Endothelial cell of umbilical vein (primary cell): ENCODE data around the gene CNTNAP2. TPM values are rescaled to one million over a fixed set of nuclear protein-coding genes. Genes with fewer than 3 reads are reported as not detected.

Source experiments
- BruUV-seq: library from RNA; stranded (reverse); fragments of 400-500 nt; replicated peaks from 2 replicates; lab custom pipeline; 2021; lab: Mats Ljungman, UMichigan
- CTCF ChIA-PET: fragments of 300-600, 350-600 bp; sonication (Branson Sonifier 250); formaldehyde crosslinking; loops from one replicate; lab custom pipeline; 2021; ENCODE audit warnings: antibody characterized with exemption, inconsistent platforms; lab: Charles Lee
- POLR2A ChIA-PET: fragments of 300-600, 350-600 bp; sonication (Branson Sonifier 250); formaldehyde crosslinking; loops from one replicate; lab custom pipeline; 2021; ENCODE audit warnings: antibody characterized with exemption, inconsistent platforms; lab: Charles Lee
- DNase-seq: peaks from one replicate; pipeline ENCODE4 v3.0.0-alpha.2; 2011; ENCODE audit warnings: low read depth, low spot score
- FAIRE-seq: peaks from 2 replicates; lab custom pipeline; 2011; peaks lifted over from hg19 to GRCh38; lab: Jason Lieb, UNC
- H2AFZ ChIP-seq: 2 replicates; pipeline ENCODE4 v1.6.0; 2012; ENCODE audit warnings: low read depth, low read length, control low read depth, inconsistent platforms
- H3K27ac ChIP-seq: 2 replicates; pipeline ENCODE4 v1.5.1; 2011; ENCODE audit warnings: low read depth, mild to moderate bottlenecking, control low read depth, low read length, moderate library complexity; ENCODE audit not compliant: insufficient read depth
- H3K27me3 ChIP-seq, 2 experiments: 2 replicates each; pipeline versions ENCODE4 v1.6.0 to v1.6.1; 2011; ENCODE audit warnings: low read length in 2 of 2, mixed read lengths in 1 of 2; ENCODE audit not compliant: control insufficient read depth in 2 of 2, insufficient read depth in 2 of 2
- H3K36me3 ChIP-seq, 2 experiments: 2 replicates in 1 of 2; 3 replicates in 1 of 2; pipeline ENCODE4 v1.5.1; 2011; ENCODE audit warnings: low read length in 2 of 2, mild to moderate bottlenecking in 1 of 2, moderate library complexity in 1 of 2; ENCODE audit not compliant: control insufficient read depth in 2 of 2, insufficient read depth in 2 of 2; ENCODE audit errors: extremely low read depth in 1 of 2
- H3K4me1 ChIP-seq: 3 replicates; pipeline ENCODE4 v1.5.1; 2011; ENCODE audit warnings: mild to moderate bottlenecking, low read length; ENCODE audit not compliant: control insufficient read depth, insufficient read depth; ENCODE audit errors: extremely low read depth
- H3K4me2 ChIP-seq: 2 replicates; pipeline ENCODE4 v1.6.1; 2011; ENCODE audit warnings: low read length, control low read depth, mixed read lengths; ENCODE audit not compliant: insufficient read depth
- H3K4me3 ChIP-seq, 3 experiments: fragments of 200-600 bp in 1 of 3; sonication (generic), shearing (Covaris generic) in 1 of 3; replicated peaks in 1 of 3; 2 replicates each; pipeline ENCODE4 v1.5.1; 2011 to 2016; ENCODE audit warnings: control low read depth in 3 of 3, low read length in 3 of 3, mild to moderate bottlenecking in 2 of 3, inconsistent platforms in 1 of 3, low read depth in 1 of 3, moderate library complexity in 1 of 3; ENCODE audit not compliant: insufficient read depth in 1 of 3
- H3K79me2 ChIP-seq: 2 replicates; pipeline ENCODE4 v1.6.0; 2012; ENCODE audit warnings: low read length, inconsistent platforms; ENCODE audit not compliant: control insufficient read depth, insufficient read depth
- H3K9ac ChIP-seq: replicated peaks from 2 replicates; pipeline ENCODE3; 2011; ENCODE audit warnings: low read length, control low read depth; ENCODE audit not compliant: insufficient read depth; ENCODE audit errors: extremely low read depth
- H3K9me1 ChIP-seq: replicated peaks from 3 replicates; pipeline ENCODE4 v1.6.0; 2011; ENCODE audit warnings: mild to moderate bottlenecking, low read length; ENCODE audit not compliant: control insufficient read depth, insufficient read depth; ENCODE audit errors: extremely low read depth
- H3K9me3 ChIP-seq: replicated peaks from 2 replicates; pipeline ENCODE4 v1.5.1; 2012; ENCODE audit warnings: low read length, inconsistent platforms; ENCODE audit not compliant: control insufficient read depth, insufficient read depth
- H4K20me1 ChIP-seq: replicated peaks from 2 replicates; pipeline ENCODE3; 2011; ENCODE audit warnings: mild to moderate bottlenecking, low read length; ENCODE audit not compliant: control insufficient read depth, insufficient read depth; ENCODE audit errors: extremely low read depth
- CTCF ChIP-seq, 2 donors: IDR thresholded peaks; 1 replicate in 1 of 2; 2 replicates in 1 of 2; pipeline ENCODE4 v1.5.1; 2011; ENCODE audit warnings: low read length in 2 of 2, mild to moderate bottlenecking in 2 of 2, moderate library complexity in 2 of 2, control low read depth in 1 of 2, inconsistent platforms in 1 of 2, low read depth in 1 of 2; ENCODE audit not compliant: insufficient read depth in 1 of 2; ENCODE audit errors: extremely low read depth in 1 of 2
- EZH2 ChIP-seq: IDR thresholded peaks from 2 replicates; pipeline ENCODE4 v1.6.1; 2012; ENCODE audit warnings: borderline replicate concordance, low read depth, mild to moderate bottlenecking, moderate library complexity, low read length, inconsistent platforms; ENCODE audit not compliant: severe bottlenecking
- FOS ChIP-seq: IDR thresholded peaks from 2 replicates; pipeline ENCODE4 v1.6.1; 2011; ENCODE audit warnings: mild to moderate bottlenecking, low read length, moderate library complexity, borderline replicate concordance; ENCODE audit not compliant: insufficient read depth
- GATA2 ChIP-seq: IDR thresholded peaks from 2 replicates; pipeline ENCODE4 v1.7.0; 2011; ENCODE audit warnings: low read depth, mild to moderate bottlenecking, moderate library complexity, mixed read lengths, low read length; ENCODE audit not compliant: insufficient read length, insufficient read depth
- JUN ChIP-seq: IDR thresholded peaks from 2 replicates; pipeline ENCODE4 v1.6.1; 2011; ENCODE audit warnings: borderline replicate concordance, low read depth; ENCODE audit not compliant: insufficient read length, insufficient read depth
- MAX ChIP-seq: IDR thresholded peaks from 2 replicates; pipeline ENCODE4 v1.6.1; 2011; ENCODE audit not compliant: insufficient read depth, insufficient read length
- MYC ChIP-seq: IDR thresholded peaks from one replicate; pipeline ENCODE4 v1.6.1; 2011; ENCODE audit warnings: mild to moderate bottlenecking, low read depth, low read length
- POLR2A ChIP-seq: IDR thresholded peaks from 2 replicates; pipeline ENCODE4 v1.6.1; 2012; ENCODE audit warnings: low read depth, mild to moderate bottlenecking, control low read depth, low read length
- POLR2AphosphoS5 ChIP-seq: IDR thresholded peaks from 2 replicates; pipeline ENCODE4 v1.6.1; 2012; ENCODE audit warnings: low read depth, mild to moderate bottlenecking, control low read depth, low read length, moderate library complexity; ENCODE audit not compliant: insufficient read depth
- dilution Hi-C: fragments of 300-500 bp; cut with MboI; formaldehyde crosslinking; loops from one replicate; pipeline ENCODE4 v1.15.0; 2019; ENCODE audit warnings: low sequenced_read_pairs; ENCODE audit not compliant: extremely low pct_ligation_motif_present
- intact Hi-C: fragments of 100-400 bp; cut with micrococcal nuclease; formaldehyde crosslinking; loops from one replicate; pipeline ENCODE4 v1.10.0; 2022
- polyA plus RNA-seq, 4 experiments: library from polyadenylated mRNA; depleted of rRNA in 3 of 4; stranded (reverse) in 3 of 4; unstranded in 1 of 4; fragments of >200 nt; gene quantifications; 2 replicates each; pipeline versions ENCODE4 v1.2.1 to v1.2.3, GENCODE V29; 2011 to 2012; ENCODE audit warnings: missing spikeins in 1 of 4
- total RNA-seq: library from RNA; stranded (reverse); gene quantifications from 2 replicates; pipeline ENCODE4 v1.2.3, GENCODE V29; 2021

Gene CNTNAP2
- total and polyA plus RNA-seq, 2 donors (not counting 3 experiments of a cell fraction or from before 2014, with no cell fraction given) = not detected

GRCh38 chr7:148348466-148348865, 2231.9 kb downstream of the CNTNAP2 start:
- DNase-seq = no peak
- Histone ChIP-seq H3K27ac (no peak overlapping the region), H3K4me2 (no peak overlapping the region), H4K20me1 (no peaks in the 10 kb centered on the region), H3K79me2 (no peaks in the 10 kb centered on the region), H2AFZ (no peak overlapping the region), H3K36me3 (no peaks in the 10 kb centered on the region), H3K27me3 (no peaks in the 10 kb centered on the region), H3K9me1 (no peaks in the 10 kb centered on the region), H3K9ac (no peak overlapping the region), H3K4me3 (no peak overlapping the region), H3K4me1 (no peaks in the 10 kb centered on the region), H3K9me3 (peaks cover 2% of the 10 kb centered on the region)
- ChIA-PET CTCF (no interaction called here), POLR2A (no interaction called here)
- no TSS peak for BruUV-seq
- no peak for TF ChIP-seq MAX
- no peak for TF ChIP-seq JUN
- no peak for TF ChIP-seq GATA2
- TF ChIP-seq EZH2 = no peak
- no peak for TF ChIP-seq POLR2AphosphoS5
- no peak for TF ChIP-seq MYC
- TF ChIP-seq CTCF (IDR thresholded peaks at IDR 0.05; ENCODE audit: extremely low read depth in 1 of 2, insufficient read depth in 1 of 2, low read depth in 1 of 2, low read length in 2 of 2) = no peak
- no peak for TF ChIP-seq POLR2A
- no peak for TF ChIP-seq FOS
- intact Hi-C loops (no loop called here), dilution Hi-C loops (no loop called here)
- FAIRE-seq = no peak
